IPS-NIHi11 (cell line): Measurements from ENCODE around the gene LAMTOR2.
A peak's percentile ranks its signal among the peaks of the same experiment; 100 is the strongest.

ENCODE experiments used
- DNase-seq: peaks from one replicate; pipeline ENCODE4 v3.0.0; 2012; ENCODE audit warnings: mixed read lengths, low spot score

LAMTOR2 gene

GRCh38 chr1:156099282-156099681 is 44.7 kb downstream of the LAMTOR2 start:
- no peak for DNase-seq

DNA sequence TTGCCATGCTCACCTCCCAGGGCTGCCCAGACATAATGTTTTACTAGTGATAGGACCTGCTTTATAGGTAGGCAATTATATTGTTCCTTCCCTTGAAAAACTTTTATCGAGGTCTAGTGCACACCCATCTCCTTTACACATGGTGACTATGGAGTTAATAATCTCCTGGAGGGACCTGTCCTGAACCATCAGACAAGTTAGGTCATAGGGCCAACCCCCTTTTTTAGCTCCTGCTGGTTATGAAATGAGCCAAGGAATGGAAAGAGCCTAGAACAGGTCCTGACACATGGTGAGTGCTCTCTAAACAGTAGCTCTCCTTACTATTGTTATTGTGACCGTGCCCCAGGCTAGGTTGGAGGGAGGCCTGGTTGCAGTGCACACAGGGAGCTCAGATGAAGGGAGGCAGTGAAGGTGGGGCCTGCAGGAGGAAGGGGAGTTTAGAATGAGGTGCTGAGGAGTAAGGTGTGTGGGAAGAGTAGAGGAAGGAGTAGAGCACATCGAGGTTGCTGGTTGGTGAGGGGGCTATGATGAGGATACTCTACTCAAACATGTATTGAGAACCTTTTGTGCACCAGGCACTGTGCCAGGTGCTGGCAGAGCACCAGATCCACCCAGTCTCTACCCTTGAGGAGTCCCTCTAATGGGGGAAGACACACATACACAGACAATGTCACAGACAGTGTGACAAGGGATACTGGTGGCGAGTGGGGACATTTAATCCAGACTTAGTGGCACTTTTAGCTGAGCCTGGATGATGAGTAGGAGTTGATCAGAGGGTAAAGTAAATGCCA is 45.8 kb downstream of the LAMTOR2 start:
- no peak for DNase-seq

DNA sequence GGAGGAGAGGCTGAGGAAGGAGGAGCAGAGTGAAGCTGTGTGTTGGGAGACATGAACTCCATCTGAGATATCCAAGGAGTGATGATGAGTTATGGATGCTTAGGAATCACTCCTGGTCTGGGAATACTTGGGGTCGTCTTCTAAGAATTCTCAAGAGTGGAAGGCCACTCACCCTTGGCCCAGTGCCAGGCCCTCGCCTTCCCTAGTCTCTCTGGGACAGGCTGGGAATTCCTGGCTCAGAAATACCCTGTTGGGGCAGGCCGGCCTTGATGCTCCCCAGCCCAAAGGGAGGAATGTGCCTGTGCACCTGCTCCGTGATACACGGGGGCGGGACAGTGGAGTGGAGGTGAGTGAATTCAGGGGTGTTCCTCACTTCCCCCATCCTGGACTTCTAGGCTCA is 47.3 kb downstream of the LAMTOR2 start:
- no peak for DNase-seq

DNA sequence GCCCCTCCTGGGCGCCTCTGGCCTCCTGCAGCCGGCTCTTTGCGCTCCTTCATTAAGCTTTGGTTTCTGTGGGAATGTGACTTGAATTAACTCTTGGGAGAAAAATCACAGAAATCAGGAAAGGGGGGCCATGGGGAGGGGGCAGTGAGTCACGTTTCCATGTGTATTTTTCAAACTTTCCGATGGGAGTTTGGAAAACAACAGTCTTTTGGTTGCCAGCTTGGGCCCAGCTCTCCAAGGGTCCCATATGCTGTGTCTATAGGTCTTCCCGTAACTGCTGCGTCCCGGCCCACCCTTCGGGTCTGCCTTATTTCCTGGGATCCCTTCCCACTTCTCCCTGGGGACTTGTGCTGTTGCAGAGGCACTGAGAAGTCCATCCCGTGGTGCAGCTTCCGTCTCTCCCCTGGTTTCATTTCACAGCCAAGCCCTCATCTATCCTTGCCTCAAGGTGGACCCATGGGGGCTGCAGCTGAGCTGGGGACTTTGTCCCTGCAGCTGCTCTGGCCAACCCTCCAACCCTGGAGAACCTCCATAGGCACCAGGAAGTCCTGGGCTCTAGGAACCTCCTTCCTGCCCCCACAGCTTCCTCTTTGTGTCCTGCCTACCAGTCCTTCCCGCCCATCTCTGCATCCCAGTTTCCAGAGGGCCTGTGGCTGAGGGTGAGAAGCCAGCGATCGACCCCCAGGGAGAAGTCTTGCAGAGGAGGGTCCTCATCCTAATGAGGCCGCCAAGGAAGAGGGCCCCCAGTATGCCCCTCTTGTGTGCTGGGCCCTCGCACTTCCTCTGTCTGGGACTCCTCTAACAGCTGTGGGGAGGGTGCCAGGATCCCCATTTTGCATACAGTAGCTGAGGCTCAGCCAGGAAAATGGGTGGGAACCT is 48.3 kb downstream of the LAMTOR2 start:
- DNase-seq: no peak

DNA sequence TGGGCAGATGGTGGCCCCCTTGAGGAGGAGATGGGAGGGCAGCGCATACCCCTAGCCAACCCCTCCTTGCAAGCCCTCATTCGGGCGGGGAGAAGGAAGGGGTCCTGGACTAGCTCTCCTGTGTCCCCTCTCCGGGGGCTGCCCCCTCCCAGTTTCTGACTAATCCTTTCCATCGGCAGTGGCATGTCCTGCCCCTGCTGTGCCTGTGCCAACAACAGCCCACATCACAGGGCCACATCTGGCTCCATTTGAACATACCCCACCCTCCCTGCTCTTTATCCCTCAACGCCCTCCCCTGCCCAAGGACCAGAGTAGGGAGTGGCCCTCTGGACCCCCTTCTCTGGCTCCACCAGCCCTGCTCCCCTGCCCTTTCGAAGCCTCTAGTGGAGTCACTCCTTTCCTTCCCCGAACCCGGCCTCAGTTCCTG is 49.0 kb downstream of the LAMTOR2 start:
- DNase-seq: no peak

DNA sequence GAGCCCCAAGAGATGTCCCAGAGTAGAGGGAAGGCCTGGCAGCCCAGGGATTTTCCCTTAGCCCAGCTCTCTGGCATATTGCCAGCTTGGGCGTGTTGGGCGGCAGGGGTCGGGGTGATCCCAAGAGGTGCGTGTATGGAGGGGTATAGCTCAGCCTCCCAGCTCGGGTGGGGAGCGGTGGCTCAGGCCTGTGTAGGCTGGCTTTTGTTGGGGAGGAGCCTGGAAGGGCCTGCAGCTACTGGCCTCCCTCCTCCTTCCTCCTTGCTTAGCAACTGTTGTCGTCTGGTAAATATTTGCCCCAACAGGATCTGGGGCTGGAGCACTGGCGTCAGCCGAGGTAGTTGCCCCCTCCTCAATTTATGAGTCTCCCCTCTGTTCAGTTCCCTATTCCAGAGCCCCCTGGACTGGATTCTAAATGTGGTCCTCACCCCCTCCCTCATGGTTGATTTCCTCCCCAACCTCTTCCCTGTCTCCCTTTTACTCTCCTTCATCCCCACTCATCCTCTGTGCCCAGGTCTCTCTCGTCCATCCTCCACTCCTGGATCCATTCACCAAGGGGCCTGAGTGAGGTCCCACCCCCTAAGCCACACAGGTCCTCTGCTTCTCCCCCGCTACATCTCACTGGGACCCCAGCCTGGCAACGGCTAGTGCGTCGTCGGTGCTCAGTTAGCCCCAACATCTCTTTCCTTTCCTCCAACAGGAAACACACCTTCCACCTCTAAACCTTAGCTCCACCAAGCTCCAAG is 49.7 kb downstream of the LAMTOR2 start:
- DNase-seq: no peak

- peak; percentile 61 for DNase-seq
Observed at GRCh38 chr1:156104861-156105832, 50.6 kb downstream of the LAMTOR2 start.

GRCh38 chr1:156106624-156107488 is 52.3 kb downstream of the LAMTOR2 start:
- peak; percentile 69 for DNase-seq

GRCh38 chr1:156108057-156108456 is 53.5 kb downstream of the LAMTOR2 start:
- no peak for DNase-seq
